Panc1 (cell line): ENCODE results near the gene ANKH. TPM values are rescaled to one million over a fixed set of nuclear protein-coding genes. Genes with fewer than 3 reads are reported as not detected.

ENCODE experiments used
- ATAC-seq: fragments of 200-7000 bp; cut with Tn5 transposase; 2 replicates; pipeline ENCODE4 v1.9.1; 2020; ENCODE audit warnings: mild to moderate bottlenecking, moderate library complexity
- BruUV-seq: library from RNA; stranded (reverse); fragments of 400-500 nt; replicated peaks from 2 replicates; lab custom pipeline; 2021; lab: Mats Ljungman, UMichigan
- CTCF ChIA-PET: fragments of 300-600 bp; sonication (Branson Sonifier 250); formaldehyde crosslinking; loops from one replicate; lab custom pipeline; 2022; ENCODE audit warnings: antibody characterized with exemption; lab: Charles Lee
- POLR2A ChIA-PET: fragments of 300-600 bp; sonication (Branson Sonifier 250); formaldehyde crosslinking; loops from one replicate; lab custom pipeline; 2022; ENCODE audit warnings: antibody characterized with exemption; lab: Charles Lee
- DNase-seq: peaks from one replicate; pipeline ENCODE4 v3.0.0-alpha.2; 2010; ENCODE audit warnings: low read depth, low spot score
- H3K27ac ChIP-seq: 2 replicates; pipeline ENCODE4 v1.5.1; 2011; ENCODE audit warnings: mild to moderate bottlenecking, low read length, inconsistent platforms
- H3K27me3 ChIP-seq: fragments of 200-500 bp; sonication (Bioruptor generic); 2 replicates; pipeline ENCODE4 v1.6.0; 2014; ENCODE audit warnings: low read length, inconsistent platforms; ENCODE audit not compliant: control insufficient read depth, insufficient read depth
- H3K36me3 ChIP-seq: fragments of 200-500 bp; sonication (Bioruptor generic); 2 replicates; pipeline ENCODE4 v1.5.1; 2014; ENCODE audit warnings: inconsistent platforms, mild to moderate bottlenecking, low read length, moderate library complexity; ENCODE audit not compliant: control insufficient read depth, insufficient read depth
- H3K4me1 ChIP-seq: 2 replicates; pipeline ENCODE4 v1.5.1; 2011; ENCODE audit warnings: inconsistent platforms, mild to moderate bottlenecking, low read length, moderate library complexity; ENCODE audit not compliant: control insufficient read depth, insufficient read depth
- H3K4me3 ChIP-seq, 2 experiments: 2 replicates each; pipeline ENCODE4 v1.5.1; 2011 to 2012; ENCODE audit warnings: low read depth in 2 of 2, low read length in 2 of 2, mild to moderate bottlenecking in 2 of 2, inconsistent platforms in 1 of 2, moderate library complexity in 1 of 2
- H3K9me3 ChIP-seq: fragments of 200-500 bp; sonication (Bioruptor generic); 2 replicates; pipeline ENCODE4 v1.5.1; 2014; ENCODE audit warnings: low read depth, mild to moderate bottlenecking, inconsistent platforms, low read length, moderate library complexity; ENCODE audit not compliant: control insufficient read depth, insufficient read depth
- CTCF ChIP-seq: fragments of 450-650 bp; IDR thresholded peaks from 2 replicates; pipeline ENCODE4 v1.5.1; 2017; ENCODE audit warnings: mild to moderate bottlenecking
- POLR2AphosphoS5 ChIP-seq: IDR thresholded peaks from 2 replicates; pipeline ENCODE4 v1.6.1; 2012; ENCODE audit warnings: mild to moderate bottlenecking, low read depth, low read length, moderate library complexity
- REST ChIP-seq, 2 experiments: IDR thresholded peaks; 2 replicates each; pipeline ENCODE4 v1.6.1; 2011 to 2012; ENCODE audit warnings: low read depth in 2 of 2, control low read depth in 1 of 2, low read length in 1 of 2, mild to moderate bottlenecking in 1 of 2, moderate library complexity in 1 of 2; ENCODE audit not compliant: insufficient read depth in 1 of 2
- SIN3A ChIP-seq: IDR thresholded peaks from 2 replicates; pipeline ENCODE4 v1.6.1; 2012; ENCODE audit warnings: low read depth, mild to moderate bottlenecking, low read length, moderate library complexity, borderline replicate concordance; ENCODE audit not compliant: insufficient read depth
- TCF7L2 ChIP-seq: IDR thresholded peaks from 2 replicates; pipeline ENCODE4 v1.6.1; 2011; ENCODE audit warnings: mild to moderate bottlenecking, low read depth, low read length, inconsistent platforms
- in situ Hi-C: cut with HindIII; loops from 2 replicates; pipeline ENCODE4 v1.10.0; 2016; ENCODE audit warnings: low sequenced_read_pairs, low pct_unique_long_range_greater_than_20kb
- intact Hi-C: fragments of 100-400 bp; cut with micrococcal nuclease; formaldehyde crosslinking; loops from one replicate; pipeline ENCODE4 v1.10.0; 2022; ENCODE audit not compliant: unreplicated experiment
- total RNA-seq: library from RNA; stranded (reverse); gene quantifications from one replicate; pipeline ENCODE4 v1.2.1, GENCODE V29; 2021; ENCODE audit not compliant: unreplicated experiment

The ANKH gene
- total RNA-seq, 1 experiment from 2014 or later: 11.2 TPM

GRCh38 chr5:14745188-14745563 is 126.4 kb downstream of the ANKH start:
- H3K4me3 ChIP-seq: no peak overlapping the region
- no peak for DNase-seq
- BruUV-seq: no TSS peak
- no peak for TF ChIP-seq TCF7L2
- TF ChIP-seq REST (IDR thresholded peaks at IDR 0.05; ENCODE audit: insufficient read depth in 1 of 2, low read depth in 2 of 2, low read length in 1 of 2): no peak
- TF ChIP-seq SIN3A: no peak
- TF ChIP-seq CTCF: no peak
- no peak for TF ChIP-seq POLR2AphosphoS5
- H3K9me3 ChIP-seq: no peaks in the 10 kb centered on the region
- in situ Hi-C loops (no loop called here), intact Hi-C loops (no loop called here)
- CTCF ChIA-PET: no interaction called here
- H3K36me3 ChIP-seq: no peaks in the 10 kb centered on the region
- ATAC-seq: no peak
- no peaks in the 10 kb centered on the region for H3K27me3 ChIP-seq
- no peak overlapping the region for H3K27ac ChIP-seq
- no peaks in the 10 kb centered on the region; the same call in 1 of the 2 replicates for H3K4me1 ChIP-seq
- POLR2A ChIA-PET: no interaction called here

GRCh38 chr5:14744296-14745187 is 127.0 kb downstream of the ANKH start:
- Histone ChIP-seq H3K36me3 (no peaks in the 10 kb centered on the region), H3K4me1 (no peaks in the 10 kb centered on the region; the same call in 1 of the 2 replicates), H3K9me3 (no peaks in the 10 kb centered on the region), H3K4me3 (no peak overlapping the region), H3K27ac (no peak overlapping the region), H3K27me3 (no peaks in the 10 kb centered on the region)
- no TSS peak for BruUV-seq
- intact Hi-C loops (no loop called here), in situ Hi-C loops (no loop called here)
- POLR2A ChIA-PET: no interaction called here
- DNase-seq (no peak), ATAC-seq (peak; percentile 40)
- no peak for TF ChIP-seq TCF7L2
- CTCF ChIA-PET: no interaction called here
